SU-DHL-6 (cell line): ENCODE results near the gene NDC1.

Source experiments
- H2AFZ ChIP-seq: fragments of 200-600 bp; sonication (generic); 2 replicates; pipeline ENCODE4 v1.6.1; 2014; ENCODE audit warnings: low read depth, mild to moderate bottlenecking, moderate library complexity, mixed read lengths, antibody characterized with exemption, low read length; ENCODE audit not compliant: severe bottlenecking
- H3F3A ChIP-seq: fragments of 200-600 bp; shearing (Covaris generic); 2 replicates; pipeline ENCODE4 v1.6.0; 2016; ENCODE audit warnings: antibody characterized with exemption, mild to moderate bottlenecking; ENCODE audit not compliant: insufficient read depth
- H3K27ac ChIP-seq: fragments of 200-600 bp; sonication (generic); 2 replicates; pipeline ENCODE4 v1.5.1; 2016; ENCODE audit warnings: low read depth, mild to moderate bottlenecking, low read length, moderate library complexity, mixed read lengths
- H3K27me3 ChIP-seq: fragments of 200-600 bp; sonication (generic), shearing (Covaris generic); 2 replicates; pipeline ENCODE4 v1.6.0; 2014; ENCODE audit warnings: mild to moderate bottlenecking, low read length
- H3K36me3 ChIP-seq: fragments of 200-600 bp; sonication (generic); 2 replicates; pipeline ENCODE4 v1.6.1; 2014; ENCODE audit warnings: mild to moderate bottlenecking, low read length, mixed read lengths
- H3K4me2 ChIP-seq: fragments of 300-600, 200-600 bp; shearing (Covaris generic), sonication (generic); 2 replicates; pipeline ENCODE4 v1.6.0; 2014; ENCODE audit warnings: low read length, low read depth, mild to moderate bottlenecking; ENCODE audit not compliant: poor library complexity, severe bottlenecking
- H3K4me3 ChIP-seq: fragments of 200-600 bp; sonication (generic); 2 replicates; pipeline ENCODE4 v1.5.1; 2014; ENCODE audit warnings: antibody characterized with exemption, low read length, mild to moderate bottlenecking, mixed read lengths; ENCODE audit not compliant: insufficient read depth, poor library complexity, severe bottlenecking
- H3K79me2 ChIP-seq: fragments of 200-600 bp; sonication (generic); 2 replicates; pipeline ENCODE4 v1.6.1; 2014; ENCODE audit warnings: mild to moderate bottlenecking, low read length, moderate library complexity; ENCODE audit not compliant: insufficient read depth
- H3K9ac ChIP-seq: fragments of 200-600 bp; sonication (generic); 2 replicates; pipeline ENCODE4 v1.7.0; 2014; ENCODE audit warnings: mild to moderate bottlenecking, low read length
- H3K9me2 ChIP-seq: fragments of 200-600 bp; sonication (generic); replicated peaks from 2 replicates; pipeline ENCODE4 v1.6.1; 2014; ENCODE audit warnings: low read length; ENCODE audit not compliant: insufficient read depth
- H3K9me3 ChIP-seq: fragments of 200-600 bp; sonication (generic); 2 replicates; pipeline ENCODE4 v1.6.1; 2014; ENCODE audit warnings: low read length, mixed read lengths; ENCODE audit not compliant: insufficient read depth
- H4K20me1 ChIP-seq: fragments of 200-600 bp; sonication (generic); 2 replicates; pipeline ENCODE4 v1.6.1; 2014; ENCODE audit warnings: low read depth, mild to moderate bottlenecking, antibody characterized with exemption, low read length, moderate library complexity, mixed read lengths
- EZH2phosphoT487 ChIP-seq: fragments of 200-600 bp; sonication (generic), shearing (Covaris generic); conservative IDR thresholded peaks from 2 replicates; pipeline ENCODE4 v1.6.1; 2018; ENCODE audit warnings: mild to moderate bottlenecking, antibody characterized with exemption, low read length, moderate library complexity, mixed read lengths
- TF ChIP-seq, protein P1 (sequence below): fragments of 200-600 bp; sonication (generic); IDR thresholded peaks from one replicate; pipeline ENCODE4 v1.5.1; 2017; ENCODE audit warnings: antibody characterized with exemption, mild to moderate bottlenecking, low read length, moderate library complexity; ENCODE audit not compliant: insufficient read depth, poor library complexity, severe bottlenecking

The NDC1 gene

DNA sequence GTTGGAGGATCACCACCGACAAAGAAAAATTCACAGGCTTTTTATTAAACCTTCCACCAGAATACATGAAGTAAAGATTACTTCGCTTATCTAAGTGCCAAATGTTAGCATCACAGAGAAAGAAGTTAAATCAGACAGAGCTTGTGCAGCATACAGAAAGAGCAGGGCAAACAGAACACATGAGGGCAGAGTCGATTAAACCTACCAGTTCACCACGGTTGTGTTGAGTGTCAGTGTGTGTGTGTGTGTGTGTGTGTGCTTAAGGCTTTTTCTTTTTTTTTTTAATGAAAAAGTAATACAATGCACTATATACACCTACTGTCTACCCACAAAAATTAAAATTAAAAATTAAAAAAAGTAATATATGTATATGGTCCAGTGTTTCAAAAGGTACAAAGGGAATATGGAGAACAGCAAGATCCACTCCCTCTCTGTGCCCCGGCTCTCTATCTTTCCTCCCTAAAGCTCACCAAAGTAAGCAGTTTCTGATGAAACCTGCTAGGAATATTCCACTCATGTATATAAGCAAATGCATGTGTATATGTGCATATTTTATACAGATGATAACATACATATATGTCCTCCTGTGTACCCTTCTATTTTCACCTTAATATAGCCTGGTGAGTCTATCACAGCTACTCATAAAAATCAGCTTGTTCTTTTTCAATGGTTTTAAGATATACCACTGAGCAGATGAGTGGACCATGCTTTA lies 33.8 kb upstream of the NDC1 start:
- Histone ChIP-seq H2AFZ (no peak overlapping the region), H3K79me2 (no peaks in the 10 kb centered on the region), H3K9me2 (no peaks in the 10 kb centered on the region), H3K36me3 (no peaks in the 10 kb centered on the region), H3K27me3 (no peaks in the 10 kb centered on the region), H3K9ac (no peak overlapping the region), H4K20me1 (no peaks in the 10 kb centered on the region), H3K4me3 (no peak overlapping the region), H3K4me2 (no peak overlapping the region), H3K27ac (no peak overlapping the region), H3F3A (0 out of 2 replicates have a peak, but pooled peaks cover 6% of the 10 kb centered on the region), H3K9me3 (no peaks in the 10 kb centered on the region)
- TF ChIP-seq, protein P1, sequence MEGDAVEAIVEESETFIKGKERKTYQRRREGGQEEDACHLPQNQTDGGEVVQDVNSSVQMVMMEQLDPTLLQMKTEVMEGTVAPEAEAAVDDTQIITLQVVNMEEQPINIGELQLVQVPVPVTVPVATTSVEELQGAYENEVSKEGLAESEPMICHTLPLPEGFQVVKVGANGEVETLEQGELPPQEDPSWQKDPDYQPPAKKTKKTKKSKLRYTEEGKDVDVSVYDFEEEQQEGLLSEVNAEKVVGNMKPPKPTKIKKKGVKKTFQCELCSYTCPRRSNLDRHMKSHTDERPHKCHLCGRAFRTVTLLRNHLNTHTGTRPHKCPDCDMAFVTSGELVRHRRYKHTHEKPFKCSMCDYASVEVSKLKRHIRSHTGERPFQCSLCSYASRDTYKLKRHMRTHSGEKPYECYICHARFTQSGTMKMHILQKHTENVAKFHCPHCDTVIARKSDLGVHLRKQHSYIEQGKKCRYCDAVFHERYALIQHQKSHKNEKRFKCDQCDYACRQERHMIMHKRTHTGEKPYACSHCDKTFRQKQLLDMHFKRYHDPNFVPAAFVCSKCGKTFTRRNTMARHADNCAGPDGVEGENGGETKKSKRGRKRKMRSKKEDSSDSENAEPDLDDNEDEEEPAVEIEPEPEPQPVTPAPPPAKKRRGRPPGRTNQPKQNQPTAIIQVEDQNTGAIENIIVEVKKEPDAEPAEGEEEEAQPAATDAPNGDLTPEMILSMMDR: no peak
- no peak for TF ChIP-seq EZH2phosphoT487

DNA sequence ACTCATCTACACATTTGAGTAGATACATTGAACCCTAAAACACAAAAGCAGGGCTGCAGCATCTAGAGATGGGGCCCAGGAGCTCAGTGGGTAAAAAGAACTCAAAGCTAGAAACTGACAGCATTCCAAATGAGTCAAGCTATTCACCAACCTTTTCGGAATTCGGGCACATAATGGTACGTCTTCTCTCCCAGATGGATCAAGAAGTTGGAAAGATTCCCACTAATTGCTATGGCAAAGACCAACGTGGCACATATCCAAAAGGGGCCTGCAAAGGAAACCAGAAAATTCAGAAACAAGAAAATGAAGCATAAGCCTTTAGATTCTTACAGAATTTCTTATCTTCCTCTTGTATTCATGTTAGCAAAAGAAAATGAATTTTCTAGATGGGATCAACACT lies 33.1 kb upstream of the NDC1 start:
- TF ChIP-seq EZH2phosphoT487: no peak
- TF ChIP-seq, protein P1: no peak
- Histone ChIP-seq H3K79me2 (no peaks in the 10 kb centered on the region), H3K9ac (no peak overlapping the region), H3F3A (0 out of 2 replicates have a peak, but pooled peaks cover 6% of the 10 kb centered on the region), H3K27ac (no peak overlapping the region), H3K9me3 (no peaks in the 10 kb centered on the region), H2AFZ (no peak overlapping the region), H3K9me2 (no peaks in the 10 kb centered on the region), H4K20me1 (no peaks in the 10 kb centered on the region), H3K4me3 (no peak overlapping the region), H3K36me3 (no peaks in the 10 kb centered on the region), H3K4me2 (no peak overlapping the region), H3K27me3 (no peaks in the 10 kb centered on the region)

DNA sequence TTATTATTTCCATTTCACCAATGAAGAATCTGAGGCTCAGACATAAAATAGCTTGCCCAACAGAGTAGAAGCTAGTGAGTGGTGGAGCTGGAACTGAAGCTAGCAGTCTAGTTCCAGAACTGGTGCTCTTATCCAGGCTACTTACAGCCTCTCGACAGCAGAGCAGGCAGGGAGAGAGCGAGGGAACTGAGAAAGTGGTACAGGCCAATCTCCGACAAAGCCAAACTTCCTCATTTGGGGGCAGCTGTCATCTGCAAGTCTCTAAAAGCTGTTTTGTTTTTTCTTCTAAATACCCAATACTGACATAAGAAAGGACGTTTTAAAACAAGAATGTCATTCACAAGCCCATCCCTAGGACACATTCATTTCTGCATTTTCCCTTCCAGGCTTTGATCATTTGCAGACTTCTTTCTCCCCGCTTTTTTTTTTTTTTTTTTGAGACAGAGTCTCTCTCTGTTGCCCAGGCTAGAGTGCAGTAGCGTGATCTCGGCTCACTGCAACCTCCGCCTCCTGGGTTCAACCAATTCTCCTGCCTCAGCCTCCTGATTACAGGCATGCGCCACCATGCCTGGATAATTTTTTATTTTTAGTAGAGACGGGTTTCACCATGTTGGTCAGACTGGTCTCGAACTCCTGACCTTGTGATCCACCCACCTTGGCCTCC lies 31.5 kb upstream of the NDC1 start:
- no peak for TF ChIP-seq EZH2phosphoT487
- TF ChIP-seq, protein P1: no peak
- H4K20me1 ChIP-seq: no peaks in the 10 kb centered on the region
- H3K4me2 ChIP-seq: no peak overlapping the region
- 0 out of 2 replicates have a peak, but pooled peaks cover 6% of the 10 kb centered on the region for H3F3A ChIP-seq
- H3K9ac ChIP-seq: no peak overlapping the region
- no peaks in the 10 kb centered on the region for H3K9me2 ChIP-seq
- no peaks in the 10 kb centered on the region for H3K79me2 ChIP-seq
- H3K9me3 ChIP-seq: no peaks in the 10 kb centered on the region
- H2AFZ ChIP-seq: peak overlapping the region; percentile 16
- no peaks in the 10 kb centered on the region for H3K27me3 ChIP-seq
- H3K4me3 ChIP-seq: no peak overlapping the region
- H3K36me3 ChIP-seq: no peaks in the 10 kb centered on the region
- no peak overlapping the region for H3K27ac ChIP-seq
